HepG2 (cell line): Measurements from ENCODE around the gene KRTAP4-16. TPM values are rescaled to one million over a fixed set of nuclear protein-coding genes. Genes with fewer than 3 reads are reported as not detected.

Experiments
- ATAC-seq: fragments of 200-7000 bp; cut with Tn5 transposase; 3 replicates; pipeline ENCODE4 v1.9.1; 2020; ENCODE audit warnings: mild to moderate bottlenecking, moderate library complexity
- BruUV-seq: library from RNA; stranded (reverse); fragments of 400-500 nt; replicated peaks from 2 replicates; lab custom pipeline; 2021; lab: Mats Ljungman, UMichigan
- CTCF ChIA-PET: fragments of 300-600 bp; formaldehyde crosslinking; extraction: SDS; loops from one replicate; lab custom pipeline; 2021; ENCODE audit warnings: low total read pairs, inconsistent platforms, low intra/inter-chr PET ratio; lab: Yijun Ruan, JAX
- POLR2A ChIA-PET: fragments of 350-600 bp; sonication (Branson Sonifier 250); formaldehyde crosslinking; loops from one replicate; lab custom pipeline; 2020; ENCODE audit warnings: antibody characterized with exemption, inconsistent platforms; lab: Yijun Ruan, JAX
- DNase-seq: peaks from one replicate; pipeline ENCODE4 v3.0.0-alpha.2; 2015; ENCODE audit warnings: low spot score
- FAIRE-seq: peaks from 3 replicates; lab custom pipeline; 2011; peaks lifted over from hg19 to GRCh38; lab: Jason Lieb, UNC
- H2AFZ ChIP-seq: one replicate; pipeline ENCODE4 v1.6.1; 2011; ENCODE audit warnings: low read length, inconsistent platforms
- H3K27ac ChIP-seq: fragments of 300-600 bp; 3 replicates; pipeline ENCODE4 v1.8.0; 2011; ENCODE audit warnings: mixed run types, mild to moderate bottlenecking, mixed read lengths, low read length, inconsistent platforms; ENCODE audit not compliant: insufficient read depth; ENCODE audit errors: extremely low read length
- H3K27me3 ChIP-seq, 2 experiments: fragments of 200-600 bp in 1 of 2; 2 replicates in 1 of 2; 3 replicates in 1 of 2; pipeline versions ENCODE4 v1.6.0 to v1.8.0; 2011; ENCODE audit warnings: low read length in 2 of 2, mild to moderate bottlenecking in 2 of 2, moderate library complexity in 2 of 2, inconsistent platforms in 1 of 2; ENCODE audit not compliant: insufficient read depth in 2 of 2, control insufficient read depth in 1 of 2
- H3K36me3 ChIP-seq, 2 experiments: fragments of 200-600 bp in 1 of 2; replicated peaks in 1 of 2; 2 replicates in 1 of 2; 3 replicates in 1 of 2; pipeline versions ENCODE4 v1.5.1 to v1.8.0; 2011; ENCODE audit warnings: low read length in 2 of 2, inconsistent platforms in 1 of 2; ENCODE audit not compliant: insufficient read depth in 2 of 2, control insufficient read depth in 1 of 2
- H3K4me1 ChIP-seq: 2 replicates; pipeline ENCODE4 v1.5.1; 2012; ENCODE audit warnings: low read length, inconsistent platforms; ENCODE audit not compliant: insufficient read depth
- H3K4me2 ChIP-seq: 2 replicates; pipeline ENCODE4 v1.6.0; 2011; ENCODE audit warnings: low read depth, low read length, inconsistent platforms
- H3K4me3 ChIP-seq, 3 experiments: fragments of 200-600 bp in 1 of 3; sonication (generic), shearing (Covaris generic) in 1 of 3; replicated peaks in 1 of 3; 2 replicates each; pipeline ENCODE4 v1.5.1; 2011 to 2016; ENCODE audit warnings: low read length in 3 of 3, inconsistent platforms in 2 of 3, low read depth in 2 of 3, mild to moderate bottlenecking in 2 of 3, control low read depth in 1 of 3, mixed read lengths in 1 of 3; ENCODE audit not compliant: insufficient read depth in 1 of 3
- H3K79me2 ChIP-seq: one replicate; pipeline ENCODE4 v1.6.1; 2011; ENCODE audit warnings: low read length, inconsistent platforms; ENCODE audit not compliant: insufficient read depth
- H3K9ac ChIP-seq: 2 replicates; pipeline ENCODE4 v1.6.0; 2011; ENCODE audit warnings: mild to moderate bottlenecking, low read depth, low read length, inconsistent platforms; ENCODE audit not compliant: insufficient read depth
- H3K9me3 ChIP-seq: 2 replicates; pipeline ENCODE4 v1.5.1; 2012; ENCODE audit warnings: mild to moderate bottlenecking, low read length
- H4K20me1 ChIP-seq: 2 replicates; pipeline ENCODE4 v1.6.0; 2011; ENCODE audit warnings: inconsistent platforms, mild to moderate bottlenecking, low read length, moderate library complexity; ENCODE audit not compliant: insufficient read depth
- EP300 ChIP-seq, 3 experiments: sonication (generic) in 1 of 3; formaldehyde crosslinking in 1 of 3; IDR thresholded peaks; 2 replicates each; pipeline versions ENCODE4 v1.5.1 to v1.6.1; 2011 to 2020; ENCODE audit warnings: low read depth in 2 of 3, low read length in 2 of 3, borderline replicate concordance in 1 of 3, improper control_type of control experiment in 1 of 3, mild to moderate bottlenecking in 1 of 3, missing genetic modification reagents in 1 of 3, moderate library complexity in 1 of 3
- KLF9 ChIP-seq: IDR thresholded peaks from 2 replicates; pipeline ENCODE4 v1.6.1; 2016; ENCODE audit warnings: low read depth
- NKX3-1 ChIP-seq: sonication (generic); formaldehyde crosslinking; IDR thresholded peaks from 2 replicates; pipeline ENCODE4 v1.5.0; 2020; ENCODE audit warnings: missing genetic modification reagents
- THAP11 ChIP-seq: IDR thresholded peaks from 2 replicates; pipeline ENCODE4 v1.6.1; 2016; ENCODE audit warnings: missing biosample characterization, missing genetic modification reagents
- U2AF1 ChIP-seq: fragments of 200-400 bp; formaldehyde crosslinking; optimal IDR thresholded peaks from 2 replicates; pipeline ENCODE3; 2017; ENCODE audit warnings: mild to moderate bottlenecking, low read depth, low read length
- ZNF576 ChIP-seq: sonication (generic); formaldehyde crosslinking; IDR thresholded peaks from 2 replicates; pipeline ENCODE4 v1.4.0; 2020; ENCODE audit warnings: mild to moderate bottlenecking, missing genetic modification reagents
- ZNF577 ChIP-seq: sonication (generic); formaldehyde crosslinking; IDR thresholded peaks from 2 replicates; pipeline ENCODE4 v1.4.0; 2020; ENCODE audit warnings: mild to moderate bottlenecking, low read depth, missing genetic modification reagents, borderline replicate concordance
- ZNF616 ChIP-seq: sonication (generic); formaldehyde crosslinking; IDR thresholded peaks from 2 replicates; pipeline ENCODE4 v1.5.0; 2020; ENCODE audit warnings: low read depth, mild to moderate bottlenecking, missing genetic modification reagents
- ZNF619 ChIP-seq: sonication (generic); formaldehyde crosslinking; IDR thresholded peaks from 2 replicates; pipeline ENCODE4 v1.4.0; 2020; ENCODE audit warnings: mild to moderate bottlenecking, missing genetic modification reagents
- ZNF800 ChIP-seq: sonication (generic); formaldehyde crosslinking; IDR thresholded peaks from 2 replicates; pipeline ENCODE4 v1.4.0; 2020; ENCODE audit warnings: missing genetic modification reagents
- WGBS: methylation state at CpG from one replicate; pipeline ENCODE4 v1.1.6; 2017; ENCODE audit warnings: low lambda C conversion rate; 5-methylcytosine and 5-hydroxymethylcytosine counted together
- in situ Hi-C: cut with HindIII; loops from 2 replicates; pipeline ENCODE4 v1.10.0; 2017; ENCODE audit warnings: low pct_unique_long_range_greater_than_20kb; ENCODE audit not compliant: extremely low pct_ligation_motif_present
- intact Hi-C: fragments of 100-400 bp; cut with micrococcal nuclease; formaldehyde crosslinking; loops from one replicate; pipeline ENCODE4 v1.10.0; 2022; ENCODE audit not compliant: unreplicated experiment
- polyA plus RNA-seq, 8 experiments: library from polyadenylated mRNA; depleted of rRNA in 3 of 8; stranded (reverse) in 7 of 8; unstranded in 1 of 8; fragments of >200 nt; fragmentation: Illumina TruSeq in 4 of 8; extraction: Trizol in 4 of 8; gene quantifications; 2 replicates each; pipeline versions ENCODE4 v1.2.1 to v1.2.3, GENCODE V29; 2011 to 2016; ENCODE audit warnings: low read depth in 4 of 8, missing spikeins in 1 of 8, mixed read lengths in 1 of 8; ENCODE audit not compliant: insufficient read depth in 1 of 8
- total RNA-seq, 5 experiments: library from RNA; depleted of rRNA; stranded (reverse); fragments of >200 nt; fragmentation: Illumina TruSeq; extraction: Trizol; gene quantifications; 2 replicates each; pipeline ENCODE4 v1.2.3, GENCODE V29; 2016; ENCODE audit warnings: low read depth in 1 of 5

KRTAP4-16 gene
- total and polyA plus RNA-seq, 2 of the 13 experiments (the other 11 are each of a cell fraction or from before 2014, with no cell fraction given): not detected

- no peaks in the 10 kb centered on the region for H3K36me3 ChIP-seq
- no peak for TF ChIP-seq KLF9 (CRISPR knock-in tag)
- no peak for TF ChIP-seq EP300 (IDR thresholded peaks at IDR 0.05; ENCODE audit: low read depth in 2 of 2, low read length in 2 of 2)
- TF ChIP-seq EP300 (CRISPR knock-in tag; IDR thresholded peaks at IDR 0.05; ENCODE audit: borderline replicate concordance): no peak
- TF ChIP-seq ZNF800 (CRISPR knock-in tag): no peak
- no peak for TF ChIP-seq ZNF616 (CRISPR knock-in tag)
- no peak for TF ChIP-seq THAP11 (CRISPR knock-in tag)
- TF ChIP-seq ZNF576 (CRISPR knock-in tag): no peak
- TF ChIP-seq ZNF577: no peak
- TF ChIP-seq NKX3-1: no peak
- no peak for TF ChIP-seq ZNF619 (CRISPR knock-in tag)
- no peak for TF ChIP-seq U2AF1
- H3K4me1 ChIP-seq: no peaks in the 10 kb centered on the region
- H3K4me3 ChIP-seq: no peak overlapping the region
- CTCF ChIA-PET: no interaction called here
- H3K4me2 ChIP-seq: no peak overlapping the region
- H3K27me3 ChIP-seq: peaks cover 0 to 5% of the 10 kb centered on the region in 2 experiments; a peak in 1 of 5 replicates
- POLR2A ChIA-PET: no interaction called here
- ATAC-seq (no peak), DNase-seq (no peak), FAIRE-seq (no peak)
- intact Hi-C loops: no loop called here
- WGBS: 73% methylated on average over 2 of the region's 2 CpGs
- no peaks in the 10 kb centered on the region for H3K79me2 ChIP-seq
- H3K9ac ChIP-seq: no peak overlapping the region
- no peaks in the 10 kb centered on the region for H3K9me3 ChIP-seq
- in situ Hi-C loops: no loop called here
- H4K20me1 ChIP-seq: no peaks in the 10 kb centered on the region
- no peak overlapping the region for H2AFZ ChIP-seq
- no peak overlapping the region for H3K27ac ChIP-seq
- BruUV-seq: no TSS peak
Observed at GRCh38 chr17:41073676-41074075, 28.3 kb downstream of the KRTAP4-16 start.
